ENCODE measurements around the gene SLC29A1. TPM values are rescaled to one million over a fixed set of nuclear protein-coding genes. Genes with fewer than 3 reads are reported as not detected.
"Not testable (repeated sequence)": the region's sequence is repeated elsewhere in the genome, so short reads cannot be mapped to it uniquely, and the experiment has no call there.

The SLC29A1 gene
- total RNA-seq, 5 donors from 2014 or later (not counting 1 experiment from before 2014, with no cell fraction given) = 1.3 to 8.0 (median 3.4) TPM

GRCh38 chr6:44179072-44179536 is 44.3 kb upstream of the SLC29A1 start:
- H3K27me3 Mint-ChIP-seq = no peaks in the 10 kb centered on the region
- no peaks in the 10 kb centered on the region for H3K9me3 ChIP-seq
- H3K27ac Mint-ChIP-seq = no peak overlapping the region
- H3K4me3 ChIP-seq (ENCODE audit: control insufficient read depth in 1 of 2, extremely low read depth in 1 of 2, low read length in 1 of 2) = no peak overlapping the region
- no peak overlapping the region for H3K27ac ChIP-seq (ENCODE audit: low read length)
- DNase-seq (no peak), ATAC-seq (replicated peaks in 1 of 4) (no peak)
- H3K36me3 Mint-ChIP-seq = no peaks in the 10 kb centered on the region
- no peaks in the 10 kb centered on the region for H3K36me3 ChIP-seq (ENCODE audit: control insufficient read depth in 2 of 2, extremely low read depth in 1 of 2, insufficient read depth in 1 of 2, low read length in 1 of 2)
- H3K9me3 Mint-ChIP-seq = no peaks in the 10 kb centered on the region
- WGBS (ENCODE audit: insufficient coverage) = 68% methylated on average over 2 of the region's 4 CpGs
- CTCF ChIA-PET = interaction anchor here in 1 of 2 donors (0.7 kb wide), 1 partner anchor 159 kb away, joined by 7 read pairs; no protein-coding TSS in a partner anchor
- H3K27me3 ChIP-seq (replicated peaks in 1 of 2; ENCODE audit: control insufficient read depth in 2 of 2, extremely low read depth in 1 of 2, insufficient read depth in 2 of 2, low read length in 1 of 2) = peaks cover 0 to 22% of the 10 kb centered on the region in 2 experiments
- H3K4me3 Mint-ChIP-seq = no peak overlapping the region
- peaks cover 0 to 12% of the 10 kb centered on the region in 2 experiments for H3K4me1 ChIP-seq (ENCODE audit: control insufficient read depth in 1 of 2, extremely low read depth in 1 of 2, insufficient read depth in 2 of 2, low read length in 2 of 2)
- POLR2A ChIA-PET = interaction anchor here in 1 of 2 donors (0.7 kb wide), 1 partner anchor 663 kb away, joined by 3 read pairs; no protein-coding TSS in a partner anchor
- H3K4me1 Mint-ChIP-seq = peaks cover 6 to 16% (median 7%) of the 10 kb centered on the region in 3 donors

- H3K27ac Mint-ChIP-seq = no peak overlapping the region
- H3K4me1 ChIP-seq (ENCODE audit: control insufficient read depth in 1 of 2, extremely low read depth in 1 of 2, insufficient read depth in 2 of 2, low read length in 2 of 2) = peaks cover 0 to 12% of the 10 kb centered on the region in 2 experiments
- ATAC-seq (replicated peaks in 1 of 4) (no peak), DNase-seq (no peak)
- WGBS (ENCODE audit: insufficient coverage) = 90% methylated on average over 2 of the region's 7 CpGs
- no peak overlapping the region for H3K4me3 ChIP-seq (ENCODE audit: control insufficient read depth in 1 of 2, extremely low read depth in 1 of 2, low read length in 1 of 2)
- H3K27me3 Mint-ChIP-seq = no peaks in the 10 kb centered on the region
- no peaks in the 10 kb centered on the region for H3K9me3 Mint-ChIP-seq
- H3K27me3 ChIP-seq (replicated peaks in 1 of 2; ENCODE audit: control insufficient read depth in 2 of 2, extremely low read depth in 1 of 2, insufficient read depth in 2 of 2, low read length in 1 of 2) = peaks cover 0 to 25% of the 10 kb centered on the region in 2 experiments
- H3K36me3 Mint-ChIP-seq = no peaks in the 10 kb centered on the region
- H3K9me3 ChIP-seq = no peaks in the 10 kb centered on the region
- H3K4me1 Mint-ChIP-seq = peaks cover 6 to 16% (median 7%) of the 10 kb centered on the region in 3 donors
- ChIA-PET CTCF (no interaction called here), POLR2A (interaction anchor here in 1 of 2 donors (0.6 kb wide), 1 partner anchor 89 kb away, joined by 13 read pairs; no protein-coding TSS in a partner anchor)
- H3K36me3 ChIP-seq (ENCODE audit: control insufficient read depth in 2 of 2, extremely low read depth in 1 of 2, insufficient read depth in 1 of 2, low read length in 1 of 2) = no peaks in the 10 kb centered on the region
- no peak overlapping the region for H3K4me3 Mint-ChIP-seq
- H3K27ac ChIP-seq (ENCODE audit: low read length) = no peak overlapping the region
These were observed 43.7 kb upstream of the SLC29A1 start for GRCh38 chr6:44179648-44180047.

- Mint-ChIP-seq H3K27ac (no peak overlapping the region), H3K27me3 (peaks cover 0 to 2% of the 10 kb centered on the region in 2 donors), H3K36me3 (no peaks in the 10 kb centered on the region), H3K4me3 (no peak overlapping the region), H3K9me3 (no peaks in the 10 kb centered on the region), H3K4me1 (peaks cover 10 to 16% (median 11%) of the 10 kb centered on the region in 3 donors)
- H3K27me3 ChIP-seq (replicated peaks in 1 of 2; ENCODE audit: control insufficient read depth in 2 of 2, extremely low read depth in 1 of 2, insufficient read depth in 2 of 2, low read length in 1 of 2) = peaks cover 0 to 27% of the 10 kb centered on the region in 2 experiments
- H3K9me3 ChIP-seq = no peaks in the 10 kb centered on the region
- peaks cover 0 to 13% of the 10 kb centered on the region in 2 experiments for H3K4me1 ChIP-seq (ENCODE audit: control insufficient read depth in 1 of 2, extremely low read depth in 1 of 2, insufficient read depth in 2 of 2, low read length in 2 of 2)
- WGBS (ENCODE audit: insufficient coverage) = no CpG with 5 or more reads among the region's 4 CpGs
- POLR2A ChIA-PET = interaction anchor here in 1 of 2 donors (0.6 kb wide), 1 partner anchor 88 kb away, joined by 13 read pairs; no protein-coding TSS in a partner anchor
- DNase-seq = no peak
- CTCF ChIA-PET = interaction anchor here in 1 of 2 donors (0.7 kb wide), 1 partner anchor 84 kb away, joined by 3 read pairs; no protein-coding TSS in a partner anchor
- no peaks in the 10 kb centered on the region for H3K36me3 ChIP-seq (ENCODE audit: control insufficient read depth in 2 of 2, extremely low read depth in 1 of 2, insufficient read depth in 1 of 2, low read length in 1 of 2)
- no peak overlapping the region for H3K27ac ChIP-seq (ENCODE audit: low read length)
- no peak overlapping the region for H3K4me3 ChIP-seq (ENCODE audit: control insufficient read depth in 1 of 2, extremely low read depth in 1 of 2, low read length in 1 of 2)
- no peak for ATAC-seq (replicated peaks in 1 of 4)
These were observed 43.0 kb upstream of the SLC29A1 start for GRCh38 chr6:44180406-44180805.

- 88% methylated on average over 1 of the region's 4 CpGs for whole genome bisulfite sequencing (ENCODE audit: insufficient coverage)
- POLR2A ChIA-PET = no interaction called here
- peaks cover 0 to 4% of the 10 kb centered on the region in 2 donors for H3K27me3 Mint-ChIP-seq
- no peaks in the 10 kb centered on the region for H3K36me3 Mint-ChIP-seq
- H3K27ac Mint-ChIP-seq = no peak overlapping the region
- Histone ChIP-seq H3K4me3 (ENCODE audit: control insufficient read depth in 1 of 2, extremely low read depth in 1 of 2, low read length in 1 of 2) (no peak overlapping the region), H3K36me3 (ENCODE audit: control insufficient read depth in 2 of 2, extremely low read depth in 1 of 2, insufficient read depth in 1 of 2, low read length in 1 of 2) (no peaks in the 10 kb centered on the region), H3K27me3 (replicated peaks in 1 of 2; ENCODE audit: control insufficient read depth in 2 of 2, extremely low read depth in 1 of 2, insufficient read depth in 2 of 2, low read length in 1 of 2) (peaks cover 0 to 25% of the 10 kb centered on the region in 2 experiments), H3K4me1 (ENCODE audit: control insufficient read depth in 1 of 2, extremely low read depth in 1 of 2, insufficient read depth in 2 of 2, low read length in 2 of 2) (peaks cover 1 to 16% of the 10 kb centered on the region in 2 experiments), H3K9me3 (no peaks in the 10 kb centered on the region), H3K27ac (ENCODE audit: low read length) (no peak overlapping the region)
- H3K9me3 Mint-ChIP-seq = no peaks in the 10 kb centered on the region
- DNase-seq (no peak), ATAC-seq (replicated peaks in 1 of 4) (no peak)
- CTCF ChIA-PET = interaction anchor here in 1 of 2 donors (0.7 kb wide), 1 partner anchor 85 kb away, joined by 3 read pairs; no protein-coding TSS in a partner anchor
- peaks cover 12 to 17% (median 16%) of the 10 kb centered on the region in 3 donors for H3K4me1 Mint-ChIP-seq
- no peak overlapping the region for H3K4me3 Mint-ChIP-seq
These were observed 42.5 kb upstream of the SLC29A1 start for GRCh38 chr6:44180886-44181285.

GRCh38 chr6:44181784-44182183 is 41.6 kb upstream of the SLC29A1 start:
- H3K27ac Mint-ChIP-seq; DNase-seq; ATAC-seq (replicated peaks in 1 of 4); H3K9me3 Mint-ChIP-seq; H3K36me3 Mint-ChIP-seq; H3K4me3 Mint-ChIP-seq; H3K36me3 ChIP-seq (ENCODE audit: control insufficient read depth in 2 of 2, extremely low read depth in 1 of 2, insufficient read depth in 1 of 2, low read length in 1 of 2); H3K27ac ChIP-seq (ENCODE audit: low read length); POLR2A ChIA-PET; CTCF ChIA-PET; H3K9me3 ChIP-seq; H3K4me3 ChIP-seq (ENCODE audit: control insufficient read depth in 1 of 2, extremely low read depth in 1 of 2, low read length in 1 of 2); H3K27me3 Mint-ChIP-seq: not testable (repeated sequence)
- H3K27me3 ChIP-seq (replicated peaks in 1 of 2; ENCODE audit: control insufficient read depth in 2 of 2, extremely low read depth in 1 of 2, insufficient read depth in 2 of 2, low read length in 1 of 2) = peaks cover 0 to 19% of the 10 kb centered on the region in 2 experiments
- H3K4me1 ChIP-seq (ENCODE audit: control insufficient read depth in 1 of 2, extremely low read depth in 1 of 2, insufficient read depth in 2 of 2, low read length in 2 of 2) = peaks cover 5 to 14% of the 10 kb centered on the region in 2 experiments
- peaks cover 12 to 23% (median 16%) of the 10 kb centered on the region in 3 donors for H3K4me1 Mint-ChIP-seq

GRCh38 chr6:44182911-44183390 is 40.4 kb upstream of the SLC29A1 start:
- Histone ChIP-seq H3K36me3 (ENCODE audit: control insufficient read depth in 2 of 2, extremely low read depth in 1 of 2, insufficient read depth in 1 of 2, low read length in 1 of 2) (no peaks in the 10 kb centered on the region), H3K9me3 (no peaks in the 10 kb centered on the region), H3K4me1 (ENCODE audit: control insufficient read depth in 1 of 2, extremely low read depth in 1 of 2, insufficient read depth in 2 of 2, low read length in 2 of 2) (peaks cover 5 to 10% of the 10 kb centered on the region in 2 experiments), H3K27ac (ENCODE audit: low read length) (no peak overlapping the region), H3K27me3 (replicated peaks in 1 of 2; ENCODE audit: control insufficient read depth in 2 of 2, extremely low read depth in 1 of 2, insufficient read depth in 2 of 2, low read length in 1 of 2) (peaks cover 0 to 18% of the 10 kb centered on the region in 2 experiments), H3K4me3 (ENCODE audit: control insufficient read depth in 1 of 2, extremely low read depth in 1 of 2, low read length in 1 of 2) (no peak overlapping the region)
- peaks cover 0 to 9% of the 10 kb centered on the region in 2 donors for H3K27me3 Mint-ChIP-seq
- H3K4me3 Mint-ChIP-seq = no peak overlapping the region
- POLR2A ChIA-PET = no interaction called here
- 80% methylated on average over 2 of the region's 4 CpGs for WGBS (ENCODE audit: insufficient coverage)
- peaks cover 7 to 16% (median 9%) of the 10 kb centered on the region in 3 donors for H3K4me1 Mint-ChIP-seq
- CTCF ChIA-PET = no interaction called here
- ATAC-seq (replicated peaks in 1 of 4) (no peak), DNase-seq (no peak)
- no peaks in the 10 kb centered on the region for H3K36me3 Mint-ChIP-seq
- H3K27ac Mint-ChIP-seq = no peak overlapping the region
- no peaks in the 10 kb centered on the region for H3K9me3 Mint-ChIP-seq
